Measurements from ENCODE around the gene KCNA5.

Gene KCNA5

DNA sequence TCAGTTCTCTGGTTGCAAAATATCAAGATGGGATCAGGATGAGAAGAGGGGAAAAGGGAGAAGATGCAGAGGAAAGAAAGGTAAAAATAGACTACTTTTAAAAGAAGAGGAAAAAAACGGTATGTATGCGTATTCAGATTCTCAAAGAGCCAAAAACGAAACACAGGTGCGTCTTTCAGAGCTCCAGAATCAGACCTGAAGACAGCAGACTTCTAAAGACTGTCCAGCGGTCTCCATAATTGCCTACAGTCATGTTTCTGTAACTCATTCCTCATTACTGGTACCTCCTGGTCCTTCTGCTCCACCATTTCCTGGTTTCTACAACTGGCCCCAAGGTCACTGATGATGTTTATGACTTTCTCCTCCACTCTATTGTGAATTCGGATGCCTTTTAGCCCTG lies 12.4 kb upstream of the KCNA5 start:
- CTCF ChIA-PET: no interaction called here
- DNase-seq (ENCODE audit: extremely low spot score): no peak
- POLR2A ChIA-PET: no interaction called here
- no peak for TF ChIP-seq SP1 (IDR thresholded peaks at IDR 0.05)
- TF ChIP-seq LEF1 (IDR thresholded peaks at IDR 0.05; ENCODE audit: borderline replicate concordance): no peak
- no peak for TF ChIP-seq FOXK2 (IDR thresholded peaks at IDR 0.05)
- TF ChIP-seq ELF4 (IDR thresholded peaks at IDR 0.05): no peak
- no peak for TF ChIP-seq L3MBTL2 (conservative IDR thresholded peaks at IDR 0.05)
- TF ChIP-seq FOXA1 (IDR thresholded peaks at IDR 0.05): no peak
- TF ChIP-seq ARNT (IDR thresholded peaks at IDR 0.05): no peak
- no peak for TF ChIP-seq TARDBP (IDR thresholded peaks at IDR 0.05)
- TF ChIP-seq, protein P1, sequence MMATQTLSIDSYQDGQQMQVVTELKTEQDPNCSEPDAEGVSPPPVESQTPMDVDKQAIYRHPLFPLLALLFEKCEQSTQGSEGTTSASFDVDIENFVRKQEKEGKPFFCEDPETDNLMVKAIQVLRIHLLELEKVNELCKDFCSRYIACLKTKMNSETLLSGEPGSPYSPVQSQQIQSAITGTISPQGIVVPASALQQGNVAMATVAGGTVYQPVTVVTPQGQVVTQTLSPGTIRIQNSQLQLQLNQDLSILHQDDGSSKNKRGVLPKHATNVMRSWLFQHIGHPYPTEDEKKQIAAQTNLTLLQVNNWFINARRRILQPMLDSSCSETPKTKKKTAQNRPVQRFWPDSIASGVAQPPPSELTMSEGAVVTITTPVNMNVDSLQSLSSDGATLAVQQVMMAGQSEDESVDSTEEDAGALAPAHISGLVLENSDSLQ (IDR thresholded peaks at IDR 0.05): no peak
- TF ChIP-seq FOXM1 (IDR thresholded peaks at IDR 0.05; ENCODE audit: borderline replicate concordance): no peak

DNA sequence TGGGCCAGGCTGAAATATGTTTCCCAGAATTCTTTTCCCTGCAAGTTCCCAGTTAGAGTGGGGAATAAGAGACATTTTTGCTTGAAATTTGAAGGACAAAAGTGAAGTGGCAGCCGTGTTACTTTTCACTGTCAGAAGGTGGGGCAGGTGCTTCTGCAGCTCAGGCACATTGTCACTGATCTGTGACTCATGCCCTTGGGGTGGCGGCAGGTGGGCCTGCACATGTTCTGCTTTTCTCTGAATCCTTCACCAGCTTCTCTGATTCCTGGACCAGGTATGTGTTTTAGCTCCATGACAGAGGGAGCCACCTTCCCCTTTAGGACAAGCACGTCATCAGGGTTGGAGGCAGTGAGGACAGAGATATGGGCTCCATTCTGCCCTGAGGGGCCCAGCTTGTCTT lies 11.7 kb upstream of the KCNA5 start:
- no peak for DNase-seq (ENCODE audit: extremely low spot score)
- TF ChIP-seq SP1 (IDR thresholded peaks at IDR 0.05) (no peak), ELF4 (IDR thresholded peaks at IDR 0.05) (no peak), NFRKB (IDR thresholded peaks at IDR 0.05) (no peak)
- CTCF ChIA-PET: interaction anchor here (0.6 kb wide), 1 partner anchor 10 kb away, joined by 6 read pairs; no protein-coding TSS in a partner anchor
- POLR2A ChIA-PET: no interaction called here

DNA sequence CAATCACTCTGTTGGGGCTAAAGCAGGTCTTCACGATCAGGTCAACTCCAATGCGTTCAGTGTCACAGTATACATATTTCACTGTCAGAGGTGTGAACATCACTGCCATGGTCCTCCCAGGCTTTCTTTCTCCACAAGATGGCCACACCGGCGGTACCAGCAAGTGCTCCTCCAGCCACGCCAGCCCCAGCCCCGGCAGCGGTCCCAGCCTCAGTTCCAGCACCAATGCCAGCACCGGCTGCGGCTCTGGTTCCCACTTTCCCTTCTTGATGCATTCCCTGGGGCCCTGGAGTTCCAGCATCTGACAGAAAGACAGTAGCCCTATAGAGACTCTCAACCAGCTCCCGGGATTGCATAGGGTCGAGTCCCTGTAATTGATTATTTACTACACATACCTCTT lies 10.9 kb upstream of the KCNA5 start:
- POLR2A ChIA-PET: no interaction called here
- no peak for TF ChIP-seq FOXA1 (IDR thresholded peaks at IDR 0.05)
- no peak for TF ChIP-seq BHLHE40 (IDR thresholded peaks at IDR 0.05; ENCODE audit: borderline replicate concordance)
- no peak for TF ChIP-seq HDGF (IDR thresholded peaks at IDR 0.05; ENCODE audit: borderline replicate concordance)
- TF ChIP-seq L3MBTL2 (conservative IDR thresholded peaks at IDR 0.05): no peak
- no peak for TF ChIP-seq CTBP1 (IDR thresholded peaks at IDR 0.05; ENCODE audit: borderline replicate concordance)
- TF ChIP-seq NFRKB (IDR thresholded peaks at IDR 0.05): no peak
- TF ChIP-seq LEF1 (IDR thresholded peaks at IDR 0.05; ENCODE audit: borderline replicate concordance): no peak
- DNase-seq (ENCODE audit: extremely low spot score): no peak
- CTCF ChIA-PET: interaction anchor here (0.6 kb wide), 1 partner anchor 11 kb away, joined by 6 read pairs; no protein-coding TSS in a partner anchor

DNA sequence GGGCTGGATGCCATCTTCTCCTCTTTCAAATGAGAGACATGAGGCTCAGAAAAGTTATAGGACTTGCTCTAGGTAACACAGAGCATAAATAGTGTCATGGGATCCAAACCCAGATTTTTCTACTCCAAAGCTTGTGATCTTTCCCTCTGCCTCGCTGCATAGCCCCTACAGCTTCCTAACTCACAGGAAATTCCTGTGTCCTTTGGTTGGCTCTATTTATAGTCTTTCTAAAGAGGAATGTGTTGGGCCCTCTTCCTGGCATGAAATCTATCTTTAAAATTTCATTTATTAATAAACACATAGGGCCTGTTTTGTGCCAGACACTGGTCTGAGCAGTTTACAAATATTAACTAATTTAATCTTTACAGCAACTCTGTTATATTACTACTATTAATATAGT lies 9.8 kb upstream of the KCNA5 start:
- CTCF ChIA-PET: no interaction called here
- DNase-seq (ENCODE audit: extremely low spot score): no peak
- POLR2A ChIA-PET: no interaction called here
- TF ChIP-seq ARNT (IDR thresholded peaks at IDR 0.05): no peak
- no peak for TF ChIP-seq ZNF384 (IDR thresholded peaks at IDR 0.05)
- no peak for TF ChIP-seq SP1 (IDR thresholded peaks at IDR 0.05)
- TF ChIP-seq NFRKB (IDR thresholded peaks at IDR 0.05): no peak
- TF ChIP-seq CTBP1 (IDR thresholded peaks at IDR 0.05; ENCODE audit: borderline replicate concordance): no peak
- no peak for TF ChIP-seq LEF1 (IDR thresholded peaks at IDR 0.05; ENCODE audit: borderline replicate concordance)
- TF ChIP-seq, protein P1 (IDR thresholded peaks at IDR 0.05): no peak
- no peak for TF ChIP-seq HDGF (IDR thresholded peaks at IDR 0.05; ENCODE audit: borderline replicate concordance)
- no peak for TF ChIP-seq FOXK2 (IDR thresholded peaks at IDR 0.05)
- TF ChIP-seq FOXA1 (IDR thresholded peaks at IDR 0.05): no peak
- TF ChIP-seq L3MBTL2 (conservative IDR thresholded peaks at IDR 0.05): no peak
- TF ChIP-seq FOXM1 (IDR thresholded peaks at IDR 0.05; ENCODE audit: borderline replicate concordance): no peak
- no peak for TF ChIP-seq SUZ12 (IDR thresholded peaks at IDR 0.05)
- no peak for TF ChIP-seq TARDBP (IDR thresholded peaks at IDR 0.05)
- no peak for TF ChIP-seq BHLHE40 (IDR thresholded peaks at IDR 0.05; ENCODE audit: borderline replicate concordance)
- no peak for TF ChIP-seq ELF4 (IDR thresholded peaks at IDR 0.05)

DNA sequence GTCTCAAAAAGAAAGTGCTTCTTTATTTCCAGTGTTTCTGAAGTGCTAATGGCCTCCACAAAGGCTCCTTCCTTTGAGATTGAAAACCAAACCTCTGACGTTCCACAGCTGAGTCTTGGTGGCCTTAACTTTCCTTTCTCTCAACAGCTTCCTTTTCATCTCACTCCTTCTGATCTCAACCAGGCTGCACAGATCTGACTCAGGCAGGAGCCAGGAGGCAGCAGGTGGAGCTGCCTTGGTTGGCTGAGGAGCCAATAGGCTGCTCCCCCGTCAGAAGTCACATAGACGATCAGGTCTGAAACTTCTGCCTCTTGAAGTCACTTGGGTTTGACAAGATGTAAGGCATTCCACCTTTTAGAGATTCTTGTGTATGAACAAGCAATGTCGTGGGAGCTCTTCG lies 9.1 kb upstream of the KCNA5 start:
- CTCF ChIA-PET: no interaction called here
- POLR2A ChIA-PET: no interaction called here
- DNase-seq (ENCODE audit: extremely low spot score): no peak
- TF ChIP-seq, protein P1 (IDR thresholded peaks at IDR 0.05): no peak
- TF ChIP-seq ZNF384 (IDR thresholded peaks at IDR 0.05) (no peak), SUZ12 (IDR thresholded peaks at IDR 0.05) (no peak), FOXA1 (IDR thresholded peaks at IDR 0.05) (no peak), L3MBTL2 (conservative IDR thresholded peaks at IDR 0.05) (no peak), SP1 (IDR thresholded peaks at IDR 0.05) (no peak), BHLHE40 (IDR thresholded peaks at IDR 0.05; ENCODE audit: borderline replicate concordance) (no peak), NFRKB (IDR thresholded peaks at IDR 0.05) (no peak), HDGF (IDR thresholded peaks at IDR 0.05; ENCODE audit: borderline replicate concordance) (no peak), CTBP1 (IDR thresholded peaks at IDR 0.05; ENCODE audit: borderline replicate concordance) (no peak), LEF1 (IDR thresholded peaks at IDR 0.05; ENCODE audit: borderline replicate concordance) (no peak), FOXM1 (IDR thresholded peaks at IDR 0.05; ENCODE audit: borderline replicate concordance) (no peak), FOXK2 (IDR thresholded peaks at IDR 0.05) (no peak), ARNT (IDR thresholded peaks at IDR 0.05) (no peak), TARDBP (IDR thresholded peaks at IDR 0.05) (no peak), ELF4 (IDR thresholded peaks at IDR 0.05) (no peak)

DNA sequence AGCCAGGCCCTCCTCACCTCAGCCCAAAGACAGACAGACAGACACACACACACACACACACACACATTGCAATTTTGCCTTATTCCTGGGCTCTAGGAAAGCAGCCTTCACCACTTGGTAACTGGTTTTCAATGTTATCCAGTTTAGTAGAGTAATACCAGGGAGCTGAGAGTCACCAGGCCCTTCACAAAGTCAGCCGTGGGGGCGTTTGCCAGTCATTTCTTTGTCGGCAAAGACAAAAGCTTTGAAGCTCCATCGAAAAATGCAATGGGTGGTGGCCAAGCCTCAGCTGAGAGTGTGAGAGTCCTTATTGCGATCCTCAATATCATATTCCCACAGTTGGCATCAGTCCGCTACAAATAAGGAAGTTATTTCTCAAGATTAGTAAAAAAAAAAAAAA lies 8.1 kb upstream of the KCNA5 start:
- no peak for DNase-seq (ENCODE audit: extremely low spot score)
- ChIA-PET POLR2A (no interaction called here), CTCF (no interaction called here)
- TF ChIP-seq L3MBTL2 (conservative IDR thresholded peaks at IDR 0.05): no peak
- TF ChIP-seq SP1 (IDR thresholded peaks at IDR 0.05): no peak
- TF ChIP-seq FOXK2 (IDR thresholded peaks at IDR 0.05): no peak
- no peak for TF ChIP-seq FOXM1 (IDR thresholded peaks at IDR 0.05; ENCODE audit: borderline replicate concordance)
- TF ChIP-seq ZNF384 (IDR thresholded peaks at IDR 0.05): no peak

DNA sequence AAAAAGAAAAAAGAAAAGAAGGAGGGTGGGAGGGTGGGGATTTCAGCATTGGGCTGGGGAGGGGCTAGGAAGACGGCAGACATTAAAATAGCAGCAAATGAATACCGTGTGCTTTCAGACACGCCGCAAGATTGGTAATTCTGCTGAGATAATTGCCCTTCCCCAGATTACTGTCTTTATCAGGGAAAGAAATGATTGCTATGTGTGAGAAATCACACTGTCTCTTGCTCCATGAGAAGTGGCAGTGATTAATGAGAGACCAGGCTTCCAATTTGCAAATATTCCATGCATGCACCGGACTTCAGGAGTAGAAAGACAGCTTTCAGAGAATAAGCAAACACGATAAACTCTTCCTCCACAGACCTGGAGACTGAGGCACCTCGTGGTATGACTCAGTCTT lies 7.6 kb upstream of the KCNA5 start:
- DNase-seq (ENCODE audit: extremely low spot score): no peak
- TF ChIP-seq L3MBTL2 (conservative IDR thresholded peaks at IDR 0.05) (no peak), LEF1 (IDR thresholded peaks at IDR 0.05; ENCODE audit: borderline replicate concordance) (no peak), ARNT (IDR thresholded peaks at IDR 0.05) (no peak), SUZ12 (IDR thresholded peaks at IDR 0.05) (no peak), FOXK2 (IDR thresholded peaks at IDR 0.05) (no peak), FOXA1 (IDR thresholded peaks at IDR 0.05) (no peak), FOXM1 (IDR thresholded peaks at IDR 0.05; ENCODE audit: borderline replicate concordance) (no peak), ELF4 (IDR thresholded peaks at IDR 0.05) (no peak), HDGF (IDR thresholded peaks at IDR 0.05; ENCODE audit: borderline replicate concordance) (no peak), TARDBP (IDR thresholded peaks at IDR 0.05) (no peak), BHLHE40 (IDR thresholded peaks at IDR 0.05; ENCODE audit: borderline replicate concordance) (no peak), NFRKB (IDR thresholded peaks at IDR 0.05) (no peak), SP1 (IDR thresholded peaks at IDR 0.05) (no peak)
- TF ChIP-seq, protein P1 (IDR thresholded peaks at IDR 0.05): no peak
- ChIA-PET POLR2A (no interaction called here), CTCF (interaction anchor here (0.7 kb wide), 1 partner anchor 911 kb away, joined by 3 read pairs; no protein-coding TSS in a partner anchor)

Data from HEK293T (cell line).